GM23248 (cell line): ENCODE results near the gene USP6NL.

Source experiments
- EZH2 ChIP-seq: fragments of 200-600 bp; sonication (generic); IDR thresholded peaks from 2 replicates; pipeline ENCODE4 v1.6.1; 2018; ENCODE audit warnings: antibody characterized with exemption, mild to moderate bottlenecking; ENCODE audit not compliant: insufficient read depth, poor library complexity, severe bottlenecking
- EZH2phosphoT487 ChIP-seq: fragments of 200-600 bp; sonication (generic); IDR thresholded peaks from 2 replicates; pipeline ENCODE4 v1.6.1; 2018; ENCODE audit warnings: antibody characterized with exemption, moderate library complexity, mild to moderate bottlenecking, low read depth; ENCODE audit not compliant: insufficient read depth

GRCh38 chr10:11431216-11431555 is 180.3 kb downstream of the USP6NL start:
- TF ChIP-seq EZH2, result no peak
- TF ChIP-seq EZH2phosphoT487, result no peak
